Bronchial epithelial cell (primary cell): Measurements from ENCODE around the gene LRP1B. TPM values are rescaled to one million over a fixed set of nuclear protein-coding genes. Genes with fewer than 3 reads are reported as not detected.
A peak's percentile ranks its signal among the peaks of the same experiment; 100 is the strongest.

Experiments
- DNase-seq: peaks from one replicate; pipeline ENCODE4 v3.0.0-alpha.2; 2010; ENCODE audit warnings: low read depth
- FAIRE-seq: peaks from 2 replicates; lab custom pipeline; 2011; peaks lifted over from hg19 to GRCh38; lab: Jason Lieb, UNC
- H3K27me3 ChIP-seq: 2 replicates; pipeline ENCODE4 v1.5.1; 2011; ENCODE audit warnings: low read length; ENCODE audit not compliant: control insufficient read depth, insufficient read depth
- H3K36me3 ChIP-seq: 2 replicates; pipeline ENCODE4 v1.5.1; 2011; ENCODE audit warnings: low read length; ENCODE audit not compliant: control insufficient read depth, insufficient read depth
- H3K4me3 ChIP-seq: 2 replicates; pipeline ENCODE4 v1.5.1; 2011; ENCODE audit warnings: mild to moderate bottlenecking, low read depth, low read length, control low read depth
- total RNA-seq: library from RNA; depleted of rRNA; stranded (reverse); fragments of >200 nt; gene quantifications from 2 replicates; pipeline ENCODE4 v1.2.1, GENCODE V29; 2014
- TF ChIP-seq, protein P1 (sequence below): IDR thresholded peaks from 2 replicates; pipeline ENCODE4 v1.5.1; 2011; ENCODE audit warnings: mild to moderate bottlenecking, moderate library complexity, low read length, control low read depth, inconsistent platforms; ENCODE audit not compliant: insufficient read depth, severe bottlenecking

The LRP1B gene
- total RNA-seq, 1 donor from 2014 or later: under 0.01 TPM

DNA sequence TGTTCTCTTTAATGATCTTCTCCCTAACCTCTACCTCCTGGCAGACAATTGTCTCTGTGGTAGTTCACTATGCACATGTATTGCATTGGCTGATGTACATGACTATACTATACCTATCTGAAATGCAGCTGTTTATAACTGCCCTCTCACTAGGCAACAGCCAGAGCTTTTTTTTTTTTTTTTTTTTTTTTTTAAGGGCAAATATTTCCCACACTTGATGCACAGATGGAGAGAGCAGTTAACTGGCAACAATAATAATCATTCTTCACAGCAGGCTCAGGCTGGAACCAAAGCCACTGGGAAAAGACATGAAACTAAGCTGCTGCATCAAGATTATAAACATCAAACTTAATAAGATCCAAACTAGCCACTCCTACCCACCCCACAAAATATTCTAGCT, 707.7 kb downstream of the LRP1B start:
- Histone ChIP-seq H3K27me3 (no peaks in the 10 kb centered on the region), H3K36me3 (no peaks in the 10 kb centered on the region), H3K4me3 (no peak overlapping the region)
- no peak for DNase-seq
- FAIRE-seq: no peak
- TF ChIP-seq, protein P1, sequence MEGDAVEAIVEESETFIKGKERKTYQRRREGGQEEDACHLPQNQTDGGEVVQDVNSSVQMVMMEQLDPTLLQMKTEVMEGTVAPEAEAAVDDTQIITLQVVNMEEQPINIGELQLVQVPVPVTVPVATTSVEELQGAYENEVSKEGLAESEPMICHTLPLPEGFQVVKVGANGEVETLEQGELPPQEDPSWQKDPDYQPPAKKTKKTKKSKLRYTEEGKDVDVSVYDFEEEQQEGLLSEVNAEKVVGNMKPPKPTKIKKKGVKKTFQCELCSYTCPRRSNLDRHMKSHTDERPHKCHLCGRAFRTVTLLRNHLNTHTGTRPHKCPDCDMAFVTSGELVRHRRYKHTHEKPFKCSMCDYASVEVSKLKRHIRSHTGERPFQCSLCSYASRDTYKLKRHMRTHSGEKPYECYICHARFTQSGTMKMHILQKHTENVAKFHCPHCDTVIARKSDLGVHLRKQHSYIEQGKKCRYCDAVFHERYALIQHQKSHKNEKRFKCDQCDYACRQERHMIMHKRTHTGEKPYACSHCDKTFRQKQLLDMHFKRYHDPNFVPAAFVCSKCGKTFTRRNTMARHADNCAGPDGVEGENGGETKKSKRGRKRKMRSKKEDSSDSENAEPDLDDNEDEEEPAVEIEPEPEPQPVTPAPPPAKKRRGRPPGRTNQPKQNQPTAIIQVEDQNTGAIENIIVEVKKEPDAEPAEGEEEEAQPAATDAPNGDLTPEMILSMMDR: no peak

DNA sequence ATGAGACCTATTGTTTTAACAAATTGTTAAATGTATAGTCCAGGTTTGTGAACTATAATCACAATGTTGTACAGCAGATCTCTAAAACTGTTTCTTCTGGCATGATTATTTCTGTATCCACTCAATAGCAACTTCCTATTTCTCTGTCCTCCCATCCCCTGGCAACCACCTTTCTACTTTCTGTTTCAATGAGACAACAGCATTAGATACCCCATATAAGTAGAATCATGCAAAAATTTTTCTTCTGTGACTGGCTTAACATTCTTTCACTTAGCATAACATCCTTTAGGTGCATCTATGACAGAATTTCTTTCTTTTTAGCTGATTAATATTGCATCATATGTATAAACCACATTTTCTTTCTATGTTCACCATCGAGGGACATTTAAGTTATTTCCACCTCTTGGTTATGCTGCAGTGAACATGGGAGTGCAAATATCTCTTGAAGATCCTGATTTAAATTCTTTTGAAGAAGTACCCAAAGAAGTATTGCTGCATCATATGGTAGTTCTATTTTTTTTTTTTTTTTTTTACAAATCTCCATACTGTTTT, 713.5 kb downstream of the LRP1B start:
- Histone ChIP-seq H3K36me3 (no peaks in the 10 kb centered on the region), H3K27me3 (no peaks in the 10 kb centered on the region), H3K4me3 (no peak overlapping the region)
- FAIRE-seq (no peak), DNase-seq (no peak)
- TF ChIP-seq, protein P1: no peak

DNA sequence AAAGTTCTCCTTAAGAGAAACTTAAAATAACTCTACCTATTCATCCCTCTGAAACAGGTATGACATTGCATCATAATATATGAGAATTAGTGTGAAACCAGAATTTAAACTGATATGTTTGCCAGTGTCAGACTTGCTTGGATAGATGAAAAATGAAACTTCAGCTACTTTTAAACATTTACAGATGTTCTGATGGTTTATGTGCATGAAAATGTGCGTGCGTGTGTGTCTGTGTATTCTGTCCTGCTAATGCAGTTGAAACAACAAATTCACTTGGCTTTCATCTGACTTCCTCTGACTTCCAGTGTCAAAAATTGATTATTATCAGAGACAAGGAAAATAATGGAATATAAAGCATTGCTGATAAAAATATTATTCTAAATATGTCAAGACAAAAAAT, 719.4 kb downstream of the LRP1B start:
- Histone ChIP-seq H3K36me3 (no peaks in the 10 kb centered on the region), H3K27me3 (no peaks in the 10 kb centered on the region), H3K4me3 (no peak overlapping the region)
- TF ChIP-seq, protein P1: no peak
- DNase-seq (no peak), FAIRE-seq (no peak)

DNA sequence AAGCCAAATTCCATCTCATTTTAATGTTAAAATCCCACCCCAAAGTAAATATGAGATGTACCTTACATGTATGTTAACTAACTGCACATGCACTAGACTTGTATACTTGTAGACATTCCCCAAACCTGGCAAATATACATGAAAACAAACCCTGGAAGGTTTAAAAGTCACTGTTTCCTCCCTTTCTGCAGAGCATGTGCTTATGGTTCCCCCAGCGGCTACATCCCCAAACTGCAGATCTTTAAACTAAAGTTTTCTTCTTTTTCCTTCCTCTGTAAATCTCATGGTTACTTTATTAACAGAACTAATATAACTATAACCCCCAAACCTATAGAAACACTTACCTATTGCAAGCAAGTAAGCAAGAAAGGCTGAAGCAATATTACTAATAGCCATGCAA, 731.5 kb downstream of the LRP1B start:
- no peaks in the 10 kb centered on the region for H3K27me3 ChIP-seq
- H3K4me3 ChIP-seq: no peak overlapping the region
- no peaks in the 10 kb centered on the region for H3K36me3 ChIP-seq
- TF ChIP-seq, protein P1: peak; percentile 33
- FAIRE-seq (no peak), DNase-seq (peak; percentile 3)

GRCh38 chr2:141393214-141393545, 737.6 kb downstream of the LRP1B start:
- FAIRE-seq (no peak), DNase-seq (peak; percentile 8)
- Histone ChIP-seq H3K4me3 (no peak overlapping the region), H3K36me3 (no peaks in the 10 kb centered on the region), H3K27me3 (no peaks in the 10 kb centered on the region)
- TF ChIP-seq, protein P1: no peak
